ENCODE data around the gene SLC25A43. TPM values are rescaled to one million over a fixed set of nuclear protein-coding genes. Genes with fewer than 3 reads are reported as not detected.
A peak's percentile ranks its signal among the peaks of the same experiment; 100 is the strongest.

The SLC25A43 gene
- total RNA-seq, 2 experiments from 2014 or later = 0.91 to 1.0 TPM

GRCh38 chrX:119503484-119503861, 104.3 kb downstream of the SLC25A43 start:
- intact Hi-C loops (cut with DNase I, micrococcal nuclease) = no loop called here
- DNase-seq = no peak
- CTCF ChIA-PET = no interaction called here
- ATAC-seq (ENCODE audit: poor library complexity) = no peak
- Histone ChIP-seq H3K9me3 (ENCODE audit: control insufficient read depth in 1 of 2, insufficient read depth in 1 of 2, low read length in 2 of 2) (no peaks in the 10 kb centered on the region), H3K4me1 (ENCODE audit: insufficient read depth, low read length) (peaks cover 21% of the 10 kb centered on the region), H3K27me3 (ENCODE audit: control insufficient read depth in 1 of 2, insufficient read depth in 2 of 2, low read length in 2 of 2) (no peaks in the 10 kb centered on the region), H3K27ac (ENCODE audit: low read depth in 1 of 2, low read length in 2 of 2) (no peak overlapping the region), H3K4me3 (ENCODE audit: low read length) (no peak overlapping the region), H3K36me3 (ENCODE audit: insufficient read depth, low read length) (no peaks in the 10 kb centered on the region)
- Mint-ChIP-seq H3K9me3 (no peaks in the 10 kb centered on the region), H3K27ac (peak overlapping the region; percentile 84), H3K36me3 (ENCODE audit: low read depth) (no peaks in the 10 kb centered on the region), H3K4me3 (no peak overlapping the region), H3K4me1 (ENCODE audit: low read depth) (peaks cover 20% of the 10 kb centered on the region), H3K27me3 (no peaks in the 10 kb centered on the region)
- POLR2A ChIA-PET = interaction anchor here (0.7 to 1.1 kb wide), 3 partner anchors 34 to 1058 kb away, joined by 3 to 6 read pairs (median 3); partner anchors contain the start of genes CUL4B and SEPTIN6
- TF ChIP-seq CTCF (IDR thresholded peaks at IDR 0.05) = no peak

Other genes starting within 250 kb of the SLC25A43 start
- 10 to 100 TPM; 14.9 to 16.0 TPM for gene PGRMC1, start 163.1 kb upstream of the SLC25A43 start, total RNA-seq
- gene SLC25A5, start 69.1 kb downstream of the SLC25A43 start, total RNA-seq = 100 to 1,000 TPM; 160 to 161 TPM
- gene STEEP1, start 166.1 kb downstream of the SLC25A43 start, total RNA-seq = 10 to 100 TPM; 25.1 to 27.0 TPM
- gene UBE2A, start 175.2 kb downstream of the SLC25A43 start, total RNA-seq = 100 to 1,000 TPM in 1 of 2 experiments, 10 to 100 TPM in 1; 88.8 to 101 TPM
- 10 to 100 TPM; 16.4 to 16.5 TPM for gene NKRF, start 207.1 kb downstream of the SLC25A43 start, total RNA-seq

All from CD4-positive, alpha-beta T cell (primary cell).